Right ventricle myocardium inferior (tissue), 1 donor: Measurements from ENCODE around the gene MIEN1. TPM values are rescaled to one million over a fixed set of nuclear protein-coding genes. Genes with fewer than 3 reads are reported as not detected.
"Not testable (repeated sequence)": the region's sequence is repeated elsewhere in the genome, so short reads cannot be mapped to it uniquely, and the experiment has no call there.

Experiments
- ATAC-seq: fragments of 200-7000 bp; cut with Tn5 transposase; one replicate; pipeline ENCODE4 v1.9.1; 2020; ENCODE audit warnings: mild to moderate bottlenecking, moderate library complexity
- DNase-seq: peaks from one replicate; pipeline ENCODE4 v3.0.0; 2021; ENCODE audit errors: missing footprints
- intact Hi-C: fragments of 100-400 bp; cut with DNase I; formaldehyde crosslinking; loops from one replicate; pipeline ENCODE4 v1.11.0; 2022
- total RNA-seq: library from RNA; stranded (reverse); fragmentation: NEBNext Ultra II Directional; extraction: Animal tissue kit (Norgen Biotek cat#: 25700); gene quantifications from one replicate; pipeline ENCODE4 v1.2.1, GENCODE V29; 2021
- donor health status: DM: no; HTN: yes; CAD: no; lungs with severe emphysema.

The MIEN1 gene
- total RNA-seq, 1 donor from 2014 or later, result 49.4 TPM

- ATAC-seq, result no peak
- DNase-seq, result no peak
- intact Hi-C loops, result no loop called here
These were observed 13.9 kb upstream of the MIEN1 start for GRCh38 chr17:39744075-39744835.

- intact Hi-C loops, result no loop called here
- no peak for DNase-seq
These were observed 12.6 kb upstream of the MIEN1 start for GRCh38 chr17:39742856-39743436.

GRCh38 chr17:39742126-39742855 is 12.0 kb upstream of the MIEN1 start:
- DNase-seq (no peak), ATAC-seq (no peak)
- intact Hi-C loops, result no loop called here

More at GRCh38 chr17:39742856-39743436, 12.6 kb upstream of the MIEN1 start:
- no peak for ATAC-seq

GRCh38 chr17:39740357-39741111 is 10.2 kb upstream of the MIEN1 start:
- intact Hi-C loops, result no loop called here
- ATAC-seq (no peak), DNase-seq (no peak)

- ATAC-seq, result no peak
- intact Hi-C loops, result no loop called here
- DNase-seq, result no peak
These were observed 9.6 kb upstream of the MIEN1 start for GRCh38 chr17:39739885-39740356.

- DNase-seq (no peak), ATAC-seq (no peak)
- intact Hi-C loops, result no loop called here
These were observed 8.9 kb upstream of the MIEN1 start for GRCh38 chr17:39738983-39739884.

- no peak for DNase-seq
- no peak for ATAC-seq
These were observed 8.2 kb upstream of the MIEN1 start for GRCh38 chr17:39738568-39738901.

GRCh38 chr17:39737760-39738567 is 7.6 kb upstream of the MIEN1 start, which contains the start of gene GRB7:
Gene GRB7, plus strand, starts transcription at chr17:39737938. Its CDS starts 4,364 bp downstream, at chr17:39742302.
- ATAC-seq (peak; percentile 45), DNase-seq (no peak)
- intact Hi-C loops, result no loop called here

More at GRCh38 chr17:39738568-39738901, 8.2 kb upstream of the MIEN1 start:
- intact Hi-C loops, result no loop called here

GRCh38 chr17:39737206-39737759 is 7.0 kb upstream of the MIEN1 start:
- intact Hi-C loops, result no loop called here
- ATAC-seq, result no peak
- no peak for DNase-seq

GRCh38 chr17:39736319-39737165 is 6.2 kb upstream of the MIEN1 start:
- intact Hi-C loops, result no loop called here
- ATAC-seq (no peak), DNase-seq (no peak)

GRCh38 chr17:39735882-39736281 is 5.5 kb upstream of the MIEN1 start:
- no peak for ATAC-seq
- intact Hi-C loops, result no loop called here

GRCh38 chr17:39732586-39732985 is 2.3 kb upstream of the MIEN1 start:
- intact Hi-C loops, result loop anchor here (5.0 kb wide), 2 partner anchors 60 to 110 kb away; no protein-coding TSS in a partner anchor
- no peak for ATAC-seq
- no peak for DNase-seq

More at GRCh38 chr17:39735882-39736281, 5.5 kb upstream of the MIEN1 start:
- DNase-seq, result no peak

GRCh38 chr17:39729280-39729851 is 966 bp downstream of the MIEN1 start:
- intact Hi-C loops, result no loop called here
- DNase-seq (no peak), ATAC-seq (no peak)

- intact Hi-C loops, result no loop called here
- ATAC-seq (no peak), DNase-seq (no peak)
These were observed 2.8 kb downstream of the MIEN1 start for GRCh38 chr17:39727556-39727955.

GRCh38 chr17:39726617-39727016 is 3.7 kb downstream of the MIEN1 start:
- ATAC-seq, result no peak
- intact Hi-C loops, result no loop called here
- DNase-seq, result no peak

- intact Hi-C loops, ATAC-seq, DNase-seq: not testable (repeated sequence)
These were observed 4.4 kb downstream of the MIEN1 start for GRCh38 chr17:39725923-39726322.
